SU-DHL-6 (cell line): ENCODE measurements around the gene MT1B.

ENCODE experiments used
- H2AFZ ChIP-seq: fragments of 200-600 bp; sonication (generic); 2 replicates; pipeline ENCODE4 v1.6.1; 2014; ENCODE audit warnings: low read depth, mild to moderate bottlenecking, moderate library complexity, mixed read lengths, antibody characterized with exemption, low read length; ENCODE audit not compliant: severe bottlenecking
- H3F3A ChIP-seq: fragments of 200-600 bp; shearing (Covaris generic); 2 replicates; pipeline ENCODE4 v1.6.0; 2016; ENCODE audit warnings: antibody characterized with exemption, mild to moderate bottlenecking; ENCODE audit not compliant: insufficient read depth
- H3K27ac ChIP-seq: fragments of 200-600 bp; sonication (generic); 2 replicates; pipeline ENCODE4 v1.5.1; 2016; ENCODE audit warnings: low read depth, mild to moderate bottlenecking, low read length, moderate library complexity, mixed read lengths
- H3K27me3 ChIP-seq: fragments of 200-600 bp; sonication (generic), shearing (Covaris generic); 2 replicates; pipeline ENCODE4 v1.6.0; 2014; ENCODE audit warnings: mild to moderate bottlenecking, low read length
- H3K36me3 ChIP-seq: fragments of 200-600 bp; sonication (generic); 2 replicates; pipeline ENCODE4 v1.6.1; 2014; ENCODE audit warnings: mild to moderate bottlenecking, low read length, mixed read lengths
- H3K4me2 ChIP-seq: fragments of 300-600, 200-600 bp; shearing (Covaris generic), sonication (generic); 2 replicates; pipeline ENCODE4 v1.6.0; 2014; ENCODE audit warnings: low read length, low read depth, mild to moderate bottlenecking; ENCODE audit not compliant: poor library complexity, severe bottlenecking
- H3K4me3 ChIP-seq: fragments of 200-600 bp; sonication (generic); 2 replicates; pipeline ENCODE4 v1.5.1; 2014; ENCODE audit warnings: antibody characterized with exemption, low read length, mild to moderate bottlenecking, mixed read lengths; ENCODE audit not compliant: insufficient read depth, poor library complexity, severe bottlenecking
- H3K79me2 ChIP-seq: fragments of 200-600 bp; sonication (generic); 2 replicates; pipeline ENCODE4 v1.6.1; 2014; ENCODE audit warnings: mild to moderate bottlenecking, low read length, moderate library complexity; ENCODE audit not compliant: insufficient read depth
- H3K9ac ChIP-seq: fragments of 200-600 bp; sonication (generic); 2 replicates; pipeline ENCODE4 v1.7.0; 2014; ENCODE audit warnings: mild to moderate bottlenecking, low read length
- H3K9me2 ChIP-seq: fragments of 200-600 bp; sonication (generic); replicated peaks from 2 replicates; pipeline ENCODE4 v1.6.1; 2014; ENCODE audit warnings: low read length; ENCODE audit not compliant: insufficient read depth
- H3K9me3 ChIP-seq: fragments of 200-600 bp; sonication (generic); 2 replicates; pipeline ENCODE4 v1.6.1; 2014; ENCODE audit warnings: low read length, mixed read lengths; ENCODE audit not compliant: insufficient read depth
- H4K20me1 ChIP-seq: fragments of 200-600 bp; sonication (generic); 2 replicates; pipeline ENCODE4 v1.6.1; 2014; ENCODE audit warnings: low read depth, mild to moderate bottlenecking, antibody characterized with exemption, low read length, moderate library complexity, mixed read lengths
- CTCF ChIP-seq: fragments of 200-600 bp; sonication (generic); IDR thresholded peaks from one replicate; pipeline ENCODE4 v1.5.1; 2017; ENCODE audit warnings: antibody characterized with exemption, mild to moderate bottlenecking, low read length, moderate library complexity; ENCODE audit not compliant: insufficient read depth, poor library complexity, severe bottlenecking
- EZH2phosphoT487 ChIP-seq: fragments of 200-600 bp; sonication (generic), shearing (Covaris generic); conservative IDR thresholded peaks from 2 replicates; pipeline ENCODE4 v1.6.1; 2018; ENCODE audit warnings: mild to moderate bottlenecking, antibody characterized with exemption, low read length, moderate library complexity, mixed read lengths

MT1B gene

GRCh38 chr16:56651586-56651985 is at the start of gene MT1B:
MT1B (plus strand) TSS chr16:56651886; CDS start chr16:56651954, 68 bp downstream.
- Histone ChIP-seq H3K4me3 (no peak within 1 kb of the TSS), H3K9me3 (no peaks in the 10 kb centered on the region), H3K4me2 (no peak within 1 kb of the TSS), H3K27ac (no peak within 1 kb of the TSS), H3K27me3 (no peaks in the 10 kb centered on the region), H3F3A (no peaks in the 10 kb centered on the region), H3K79me2 (no peaks in the 10 kb centered on the region), H4K20me1 (no peaks in the 10 kb centered on the region), H3K36me3 (no peaks in the 10 kb centered on the region), H3K9ac (no peak within 1 kb of the TSS), H3K9me2 (no peaks in the 10 kb centered on the region), H2AFZ (no peak within 1 kb of the TSS)
- no peak for TF ChIP-seq EZH2phosphoT487
- TF ChIP-seq CTCF = no peak

- Histone ChIP-seq H3K9me2 (no peaks in the 10 kb centered on the region), H3K4me3 (no peak overlapping the region), H3K4me2 (no peak overlapping the region), H3K27me3 (no peaks in the 10 kb centered on the region), H3K9ac (no peak overlapping the region), H3K36me3 (no peaks in the 10 kb centered on the region), H3F3A (no peaks in the 10 kb centered on the region), H3K9me3 (no peaks in the 10 kb centered on the region), H4K20me1 (no peaks in the 10 kb centered on the region), H2AFZ (no peak overlapping the region), H3K79me2 (no peaks in the 10 kb centered on the region), H3K27ac (no peak overlapping the region)
- no peak for TF ChIP-seq EZH2phosphoT487
- TF ChIP-seq CTCF = no peak
Measured at GRCh38 chr16:56603589-56603988, 48.1 kb upstream of the MT1B start.

GRCh38 chr16:56604966-56605365 is 46.7 kb upstream of the MT1B start:
- H3F3A ChIP-seq = no peaks in the 10 kb centered on the region

More at GRCh38 chr16:56604966-56605365, 46.7 kb upstream of the MT1B start:
- H3K36me3 ChIP-seq = no peaks in the 10 kb centered on the region
- no peaks in the 10 kb centered on the region for H4K20me1 ChIP-seq
- no peak overlapping the region for H3K27ac ChIP-seq
- H3K27me3 ChIP-seq = no peaks in the 10 kb centered on the region
- no peak overlapping the region for H2AFZ ChIP-seq
- no peak overlapping the region for H3K9ac ChIP-seq
- H3K9me3 ChIP-seq = no peaks in the 10 kb centered on the region
- H3K79me2 ChIP-seq = no peaks in the 10 kb centered on the region
- no peak overlapping the region for H3K4me2 ChIP-seq
- H3K9me2 ChIP-seq = no peaks in the 10 kb centered on the region
- H3K4me3 ChIP-seq = no peak overlapping the region
- no peak for TF ChIP-seq EZH2phosphoT487
- TF ChIP-seq CTCF = no peak
